GM06990 (cell line): ENCODE results near the gene ITIH2.
"Not testable (repeated sequence)": the region's sequence is repeated elsewhere in the genome, so short reads cannot be mapped to it uniquely, and the experiment has no call there.

Experiments
- DNase-seq: peaks from one replicate; pipeline ENCODE4 v3.0.0-alpha.2; 2011; ENCODE audit not compliant: insufficient read length; ENCODE audit errors: extremely low read depth
- H3K27me3 ChIP-seq: replicated peaks from 2 replicates; pipeline ENCODE4 v1.6.0; 2011; ENCODE audit warnings: low read length; ENCODE audit not compliant: control insufficient read depth, insufficient read depth
- H3K36me3 ChIP-seq: 2 replicates; pipeline ENCODE4 v1.5.1; 2011; ENCODE audit warnings: low read length; ENCODE audit not compliant: control insufficient read depth, insufficient read depth
- H3K4me3 ChIP-seq: replicated peaks from 2 replicates; pipeline ENCODE4 v1.5.1; 2011; ENCODE audit warnings: low read depth, mild to moderate bottlenecking, control low read depth, low read length
- TF ChIP-seq, protein P1 (sequence below): IDR thresholded peaks from 2 replicates; pipeline ENCODE4 v1.5.1; 2011; ENCODE audit warnings: low read length, control low read depth, mild to moderate bottlenecking, inconsistent platforms; ENCODE audit not compliant: insufficient read depth, poor library complexity, severe bottlenecking

Gene ITIH2

DNA sequence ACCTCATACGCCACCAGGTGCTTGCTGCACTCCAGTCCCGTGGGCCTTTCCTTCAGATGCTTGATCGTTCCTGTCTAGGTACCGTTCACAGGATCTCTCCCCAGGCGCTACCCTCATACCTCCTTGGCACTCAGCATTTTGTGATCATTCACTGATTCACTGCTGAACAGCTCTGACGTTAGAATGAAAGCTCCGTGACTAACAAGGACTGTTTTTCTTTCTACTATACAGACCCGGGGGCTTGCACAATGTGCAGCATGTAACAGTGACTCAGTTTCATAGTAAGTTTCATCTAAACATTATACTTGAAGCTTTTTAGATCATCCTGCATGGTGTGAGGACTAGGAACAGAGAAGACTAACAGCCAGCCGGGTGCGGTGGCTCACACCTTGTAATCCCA lies 64.1 kb downstream of the ITIH2 start:
- DNase-seq = no peak
- Histone ChIP-seq H3K36me3 (peaks cover 4% of the 10 kb centered on the region), H3K4me3 (no peak overlapping the region), H3K27me3 (no peaks in the 10 kb centered on the region)
- TF ChIP-seq, protein P1, sequence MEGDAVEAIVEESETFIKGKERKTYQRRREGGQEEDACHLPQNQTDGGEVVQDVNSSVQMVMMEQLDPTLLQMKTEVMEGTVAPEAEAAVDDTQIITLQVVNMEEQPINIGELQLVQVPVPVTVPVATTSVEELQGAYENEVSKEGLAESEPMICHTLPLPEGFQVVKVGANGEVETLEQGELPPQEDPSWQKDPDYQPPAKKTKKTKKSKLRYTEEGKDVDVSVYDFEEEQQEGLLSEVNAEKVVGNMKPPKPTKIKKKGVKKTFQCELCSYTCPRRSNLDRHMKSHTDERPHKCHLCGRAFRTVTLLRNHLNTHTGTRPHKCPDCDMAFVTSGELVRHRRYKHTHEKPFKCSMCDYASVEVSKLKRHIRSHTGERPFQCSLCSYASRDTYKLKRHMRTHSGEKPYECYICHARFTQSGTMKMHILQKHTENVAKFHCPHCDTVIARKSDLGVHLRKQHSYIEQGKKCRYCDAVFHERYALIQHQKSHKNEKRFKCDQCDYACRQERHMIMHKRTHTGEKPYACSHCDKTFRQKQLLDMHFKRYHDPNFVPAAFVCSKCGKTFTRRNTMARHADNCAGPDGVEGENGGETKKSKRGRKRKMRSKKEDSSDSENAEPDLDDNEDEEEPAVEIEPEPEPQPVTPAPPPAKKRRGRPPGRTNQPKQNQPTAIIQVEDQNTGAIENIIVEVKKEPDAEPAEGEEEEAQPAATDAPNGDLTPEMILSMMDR = no peak

DNA sequence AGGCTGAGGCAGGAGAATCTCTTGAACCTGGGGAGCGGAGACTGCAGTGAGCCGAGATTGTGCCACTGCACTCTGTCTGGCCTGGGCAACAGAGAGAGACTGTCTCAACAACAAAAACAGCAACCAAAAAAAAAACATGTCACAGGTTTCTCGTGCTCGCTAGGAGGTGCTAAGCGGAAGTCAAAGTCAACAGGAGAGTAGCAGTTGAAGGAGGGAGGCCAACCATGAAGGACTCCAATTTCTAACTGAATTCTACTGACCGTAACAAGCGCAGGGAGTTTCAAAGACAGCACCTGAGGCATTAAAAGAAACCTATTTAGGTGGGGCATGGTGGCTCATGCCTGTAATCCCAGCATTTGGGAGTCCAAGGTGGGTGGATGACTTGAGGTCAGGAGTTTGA lies 65.3 kb downstream of the ITIH2 start:
- no peak for DNase-seq
- TF ChIP-seq, protein P1 = no peak
- Histone ChIP-seq H3K36me3 (peaks cover 4% of the 10 kb centered on the region), H3K27me3 (no peaks in the 10 kb centered on the region), H3K4me3 (no peak overlapping the region)

DNA sequence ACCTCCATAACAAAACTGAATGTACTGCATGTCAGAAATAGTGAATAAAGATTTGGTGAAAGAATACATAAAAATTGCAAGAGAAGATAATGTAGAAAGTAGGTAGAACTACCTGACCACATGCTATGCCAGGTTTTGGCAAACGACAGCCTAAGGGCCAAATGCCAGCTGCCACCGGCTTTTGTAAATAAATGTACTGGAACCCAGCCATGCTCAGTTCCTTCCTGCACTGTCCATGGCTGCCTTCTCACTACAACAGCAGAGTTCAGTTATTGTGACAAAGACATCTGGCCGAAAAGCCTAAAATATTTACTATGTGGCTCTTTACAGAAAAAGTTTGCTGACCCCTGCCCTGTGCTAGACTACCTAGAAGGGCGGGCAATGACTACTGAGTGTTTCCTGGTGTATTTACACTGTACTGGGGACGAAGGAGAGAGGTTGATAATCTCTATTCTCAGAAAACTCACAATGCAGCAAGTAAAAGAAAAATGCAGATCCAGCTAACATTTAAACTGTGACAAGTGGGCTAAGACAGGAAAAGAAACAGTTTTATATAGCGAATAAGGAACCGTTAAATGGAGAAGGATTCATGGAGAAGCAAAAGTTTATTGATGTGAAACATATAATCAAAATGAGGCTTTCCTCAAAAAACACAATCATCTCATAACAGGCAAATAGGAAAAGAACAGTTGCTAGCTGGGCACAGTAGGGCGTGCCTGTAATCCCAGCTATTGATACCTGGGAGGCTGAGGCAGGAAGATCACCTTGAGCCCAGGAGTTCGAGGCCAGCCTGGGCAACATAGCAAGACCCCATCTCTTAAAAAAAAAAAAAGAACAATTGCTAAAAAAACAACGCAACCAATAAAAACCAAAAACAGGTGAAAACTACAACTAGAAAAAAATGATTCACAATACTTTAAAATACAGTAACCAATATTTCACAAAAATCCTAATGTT lies 71.0 kb downstream of the ITIH2 start:
- H3K27me3 ChIP-seq = no peaks in the 10 kb centered on the region
- TF ChIP-seq, protein P1 = no peak
- no peak overlapping the region for H3K4me3 ChIP-seq
- no peak for DNase-seq
- peaks cover 9% of the 10 kb centered on the region for H3K36me3 ChIP-seq

DNA sequence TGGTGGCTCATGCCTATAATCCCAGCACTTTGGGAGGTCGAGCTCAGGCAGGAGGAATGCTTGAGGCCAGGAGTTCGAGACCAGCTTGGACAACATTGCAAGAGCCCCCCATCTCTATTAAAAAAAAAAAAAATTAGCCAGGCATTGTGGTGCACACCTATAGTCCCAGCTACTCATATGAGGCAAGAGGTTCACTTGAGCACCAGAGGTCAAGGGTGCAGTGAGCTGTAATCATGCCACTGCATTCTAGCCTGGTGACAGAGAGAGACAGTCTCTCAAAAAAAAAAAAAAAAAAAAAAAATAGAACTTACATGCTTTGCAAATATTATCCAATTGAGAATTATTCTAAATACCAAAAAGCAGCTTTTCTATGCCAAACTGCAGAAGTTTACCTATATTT lies 73.7 kb downstream of the ITIH2 start:
- TF ChIP-seq, protein P1 = no peak
- DNase-seq = no peak
- H3K36me3 ChIP-seq = peaks cover 8% of the 10 kb centered on the region
- no peak overlapping the region for H3K4me3 ChIP-seq
- no peaks in the 10 kb centered on the region for H3K27me3 ChIP-seq

DNA sequence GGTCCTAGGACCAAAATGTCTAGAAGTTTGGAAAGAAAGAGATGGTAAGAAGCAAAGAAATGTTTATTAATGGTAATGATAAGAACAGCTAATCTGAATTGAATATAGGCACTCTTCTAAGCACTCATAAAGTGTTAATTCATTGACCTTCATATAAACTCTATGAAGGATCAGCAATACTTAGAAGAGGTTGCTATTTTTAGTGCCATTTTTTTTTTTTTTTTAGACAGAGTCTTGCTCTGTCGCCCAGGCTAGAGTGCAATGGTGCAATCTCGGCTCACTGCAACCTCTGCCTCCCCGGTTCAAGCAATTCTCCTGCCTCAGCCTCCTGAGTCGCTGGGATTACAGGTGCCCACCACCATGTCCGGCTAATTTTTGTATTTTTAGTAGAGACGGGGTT lies 79.1 kb downstream of the ITIH2 start:
- not testable (repeated sequence) for H3K4me3 ChIP-seq, H3K36me3 ChIP-seq

DNA sequence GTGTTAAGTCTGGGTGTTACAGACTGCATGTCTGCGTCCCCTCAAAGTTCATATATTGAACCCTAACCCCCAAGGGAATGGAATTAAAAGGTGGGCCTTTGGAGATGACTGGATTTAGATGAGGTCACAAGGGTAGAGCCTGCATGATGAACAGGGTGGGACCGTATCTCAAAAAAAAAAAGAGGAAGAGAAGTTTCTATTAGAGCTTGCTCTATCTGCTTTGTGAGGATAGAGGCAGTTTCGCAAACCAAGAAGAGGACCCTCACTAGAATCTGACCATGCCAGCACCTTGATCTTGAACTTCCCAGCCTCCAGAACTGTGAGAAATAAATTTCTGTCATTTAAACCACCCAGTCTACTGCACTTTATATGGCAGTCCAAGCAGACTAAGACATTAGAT lies 83.3 kb downstream of the ITIH2 start:
- DNase-seq = no peak
- Histone ChIP-seq H3K27me3 (no peaks in the 10 kb centered on the region), H3K36me3 (peaks cover 2% of the 10 kb centered on the region), H3K4me3 (peak overlapping the region; percentile 87)
- TF ChIP-seq, protein P1 = no peak

More for the DNA sequence above, 79.1 kb downstream of the ITIH2 start:
- DNase-seq, H3K27me3 ChIP-seq: not testable (repeated sequence)
